IMR-90 (cell line): ENCODE measurements around the gene GABRR1.

Source experiments
- CEBPB ChIP-seq: IDR thresholded peaks from 2 replicates; pipeline ENCODE4 v1.6.1; 2012; ENCODE audit warnings: low read depth, low read length, improper control_type of control experiment
- CHD1 ChIP-seq: IDR thresholded peaks from 2 replicates; pipeline ENCODE4 v1.6.1; 2012; ENCODE audit warnings: low read depth, low read length, improper control_type of control experiment
- CTCF ChIP-seq: conservative IDR thresholded peaks from 2 replicates; pipeline ENCODE4 v1.5.1; 2012; ENCODE audit warnings: mild to moderate bottlenecking, low read depth, low read length, improper control_type of control experiment
- FOS ChIP-seq: fragments of 150-350 bp; IDR thresholded peaks from 2 replicates; pipeline ENCODE4 v1.6.1; 2016; ENCODE audit warnings: low read depth, low read length
- POLR2A ChIP-seq: IDR thresholded peaks from 2 replicates; pipeline ENCODE4 v1.6.1; 2012; ENCODE audit warnings: mild to moderate bottlenecking, low read depth, low read length
- RAD21 ChIP-seq: IDR thresholded peaks from 2 replicates; pipeline ENCODE4 v1.6.1; 2012; ENCODE audit warnings: low read length, improper control_type of control experiment
- RCOR1 ChIP-seq: IDR thresholded peaks from 2 replicates; pipeline ENCODE4 v1.6.1; 2012; ENCODE audit warnings: mild to moderate bottlenecking, low read length, improper control_type of control experiment; ENCODE audit not compliant: insufficient replicate concordance
- RFX5 ChIP-seq: IDR thresholded peaks from 2 replicates; pipeline ENCODE4 v1.8.0; 2012; ENCODE audit warnings: low read depth, mild to moderate bottlenecking, low read length, moderate library complexity
- SMC3 ChIP-seq: fragments of 150-350 bp; IDR thresholded peaks from 2 replicates; pipeline ENCODE4 v1.6.1; 2016; ENCODE audit warnings: low read depth, mild to moderate bottlenecking, antibody characterized with exemption, low read length, moderate library complexity
- TF ChIP-seq, protein P1 (sequence below): fragments of 150-350 bp; IDR thresholded peaks from 2 replicates; pipeline ENCODE4 v1.6.1; 2017; ENCODE audit warnings: mild to moderate bottlenecking, antibody characterized with exemption, low read length, low read depth

- no peak for TF ChIP-seq CTCF
- TF ChIP-seq FOS = no peak
- TF ChIP-seq, protein P1, sequence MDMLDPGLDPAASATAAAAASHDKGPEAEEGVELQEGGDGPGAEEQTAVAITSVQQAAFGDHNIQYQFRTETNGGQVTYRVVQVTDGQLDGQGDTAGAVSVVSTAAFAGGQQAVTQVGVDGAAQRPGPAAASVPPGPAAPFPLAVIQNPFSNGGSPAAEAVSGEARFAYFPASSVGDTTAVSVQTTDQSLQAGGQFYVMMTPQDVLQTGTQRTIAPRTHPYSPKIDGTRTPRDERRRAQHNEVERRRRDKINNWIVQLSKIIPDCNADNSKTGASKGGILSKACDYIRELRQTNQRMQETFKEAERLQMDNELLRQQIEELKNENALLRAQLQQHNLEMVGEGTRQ = no peak
- no peak for TF ChIP-seq POLR2A
- no peak for TF ChIP-seq RFX5
- TF ChIP-seq SMC3 = no peak
- TF ChIP-seq CEBPB = no peak
- no peak for TF ChIP-seq CHD1
- no peak for TF ChIP-seq RCOR1
- TF ChIP-seq RAD21 = no peak
Measured at GRCh38 chr6:89131599-89131998, 85.6 kb downstream of the GABRR1 start.
